GM18511 (cell line): ENCODE measurements around the gene SH2B3.
"Not testable (repeated sequence)": the region's sequence is repeated elsewhere in the genome, so short reads cannot be mapped to it uniquely, and the experiment has no call there.

Experiments used
- ATAC-seq: cut with Tn5 transposase; IDR thresholded peaks from one replicate; pipeline ENCODE4 v1.9.1; 2021; ENCODE audit warnings: mild to moderate bottlenecking, moderate library complexity; ENCODE audit not compliant: unreplicated experiment

SH2B3 gene

DNA sequence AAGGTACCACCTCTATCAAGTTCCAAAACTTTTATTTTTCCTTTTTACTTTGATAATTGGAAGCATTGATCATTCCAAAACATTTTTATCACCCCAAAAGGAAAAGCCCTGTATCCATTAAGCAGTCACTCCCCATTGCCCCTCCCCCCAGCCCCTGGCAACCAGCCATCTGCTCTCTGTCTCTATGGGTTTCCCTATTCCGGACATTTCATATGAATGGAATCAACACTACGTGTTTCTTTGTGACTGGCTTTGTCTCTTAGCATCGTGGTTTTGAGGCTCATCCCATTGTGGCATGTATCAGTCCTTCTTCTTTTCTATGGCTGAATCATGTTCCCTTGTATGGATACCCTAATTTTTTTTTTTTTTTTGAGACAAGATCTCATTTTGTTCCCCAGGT is 18.8 kb upstream of the SH2B3 start:
- no peak for ATAC-seq

DNA sequence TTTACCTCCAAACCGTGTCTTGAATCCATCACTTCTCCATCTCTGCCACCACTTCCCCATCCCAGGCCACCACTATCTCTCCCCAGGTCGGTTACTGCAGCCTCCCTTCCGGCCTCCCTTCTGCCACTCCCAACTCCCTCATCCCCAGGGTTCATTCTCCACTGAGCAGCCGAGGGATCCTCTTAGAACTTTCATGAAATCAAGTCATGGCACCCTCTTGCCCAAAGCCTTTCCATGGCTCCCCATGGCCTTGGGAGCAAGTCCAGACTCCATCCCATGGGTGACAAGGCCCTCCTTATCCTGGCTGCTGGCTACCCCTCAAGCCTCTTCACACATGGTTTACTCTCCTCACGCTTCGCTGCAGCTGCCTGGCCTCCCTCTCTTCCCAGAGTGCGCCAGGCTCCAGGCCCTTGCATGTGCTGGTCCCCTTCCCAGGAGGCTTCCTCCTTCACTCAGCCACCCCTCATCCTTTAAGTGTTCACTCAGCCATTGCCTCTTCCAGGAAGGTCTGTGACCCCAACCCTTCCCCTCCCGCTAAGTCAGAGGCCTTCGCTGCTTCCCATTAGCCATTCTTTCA is 17.9 kb upstream of the SH2B3 start:
- no peak for ATAC-seq

DNA sequence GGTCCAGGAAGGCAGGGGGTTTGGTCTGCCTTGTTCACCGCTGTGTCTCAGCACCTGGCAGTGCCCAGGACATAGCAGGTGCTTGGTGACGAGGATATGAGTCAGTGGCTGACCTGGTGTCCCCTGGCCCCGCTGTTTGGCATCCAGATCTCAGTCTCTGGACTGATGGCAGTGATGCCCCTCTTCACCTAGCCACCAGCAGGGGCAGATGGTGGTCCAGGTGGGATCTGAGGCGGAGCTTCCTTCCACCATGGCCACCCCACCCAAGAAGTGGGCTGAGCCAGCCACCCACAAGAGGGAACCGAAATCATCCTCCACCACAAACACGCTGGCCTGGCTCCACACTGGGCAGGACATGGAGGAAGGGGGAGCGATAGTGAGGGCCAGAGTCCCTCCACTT is 16.1 kb upstream of the SH2B3 start:
- ATAC-seq, result no peak

DNA sequence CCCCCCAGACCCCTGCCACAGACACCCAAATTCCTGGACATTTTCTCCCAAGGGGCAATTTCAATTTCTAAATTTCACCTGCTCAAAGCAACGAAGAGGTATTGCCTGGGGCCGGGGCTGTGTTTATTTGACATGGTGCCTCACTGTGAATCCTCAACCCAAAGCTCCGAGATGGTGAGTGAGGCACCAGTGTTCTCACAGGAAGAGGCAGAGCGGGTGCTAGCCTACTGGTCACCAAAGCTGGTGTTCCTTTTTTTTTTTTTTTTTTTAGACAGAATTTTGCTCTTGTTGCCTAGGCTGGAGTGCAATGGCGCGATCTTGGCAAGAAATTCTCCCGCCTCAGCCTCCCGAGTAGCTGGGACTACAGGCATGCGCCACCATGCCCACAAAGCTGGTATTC is 14.8 kb upstream of the SH2B3 start:
- ATAC-seq, result no peak

DNA sequence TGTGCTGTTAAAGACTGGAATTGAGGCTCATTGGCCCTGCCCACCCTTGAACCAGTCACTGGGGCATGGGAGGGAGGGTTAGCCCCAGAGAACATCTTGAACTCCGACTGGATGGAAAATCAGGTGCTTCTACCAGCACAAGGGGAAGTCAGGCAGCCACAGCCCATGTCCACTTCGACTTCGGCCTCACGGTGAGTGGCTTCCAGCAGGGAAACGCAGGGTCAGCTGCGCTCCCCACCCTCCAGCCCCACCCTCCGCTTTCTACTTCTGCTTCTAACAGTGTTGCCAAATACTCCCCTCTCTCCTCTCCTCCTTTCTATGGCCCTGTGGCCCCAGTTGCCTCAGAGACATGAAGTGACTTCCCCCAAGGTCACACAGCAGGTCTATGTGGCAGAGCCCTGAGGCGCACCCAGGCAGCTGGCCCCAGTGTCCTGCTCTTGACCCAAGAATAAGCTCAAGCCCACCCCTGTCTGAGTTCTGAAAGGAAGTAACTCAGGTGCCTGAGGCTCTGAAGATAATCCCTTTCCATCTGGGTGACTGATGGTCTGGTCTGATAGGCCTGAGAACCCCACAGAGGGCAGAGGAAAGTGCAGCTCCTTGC is 11.9 kb upstream of the SH2B3 start:
- ATAC-seq, result no peak

DNA sequence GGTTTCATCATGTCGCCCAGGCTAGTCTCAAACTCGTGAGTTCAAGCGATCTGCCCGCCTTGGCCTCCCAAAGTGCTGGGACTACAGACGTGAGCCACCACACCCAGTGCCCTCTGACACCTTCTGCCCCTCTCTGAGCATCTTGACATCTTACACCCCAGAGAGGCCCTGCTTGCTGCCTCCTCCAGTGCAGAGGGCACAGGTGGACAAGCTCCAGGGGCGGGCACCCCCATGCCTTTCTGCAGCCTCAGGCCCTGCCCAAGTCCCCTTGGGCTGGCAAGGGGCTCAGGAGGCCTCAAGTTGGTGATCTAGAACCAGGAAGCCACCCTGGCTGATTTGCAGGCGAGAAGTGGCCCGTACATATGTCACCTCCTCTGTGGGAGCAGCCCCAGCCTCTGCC is 11.2 kb upstream of the SH2B3 start:
- ATAC-seq, result no peak

DNA sequence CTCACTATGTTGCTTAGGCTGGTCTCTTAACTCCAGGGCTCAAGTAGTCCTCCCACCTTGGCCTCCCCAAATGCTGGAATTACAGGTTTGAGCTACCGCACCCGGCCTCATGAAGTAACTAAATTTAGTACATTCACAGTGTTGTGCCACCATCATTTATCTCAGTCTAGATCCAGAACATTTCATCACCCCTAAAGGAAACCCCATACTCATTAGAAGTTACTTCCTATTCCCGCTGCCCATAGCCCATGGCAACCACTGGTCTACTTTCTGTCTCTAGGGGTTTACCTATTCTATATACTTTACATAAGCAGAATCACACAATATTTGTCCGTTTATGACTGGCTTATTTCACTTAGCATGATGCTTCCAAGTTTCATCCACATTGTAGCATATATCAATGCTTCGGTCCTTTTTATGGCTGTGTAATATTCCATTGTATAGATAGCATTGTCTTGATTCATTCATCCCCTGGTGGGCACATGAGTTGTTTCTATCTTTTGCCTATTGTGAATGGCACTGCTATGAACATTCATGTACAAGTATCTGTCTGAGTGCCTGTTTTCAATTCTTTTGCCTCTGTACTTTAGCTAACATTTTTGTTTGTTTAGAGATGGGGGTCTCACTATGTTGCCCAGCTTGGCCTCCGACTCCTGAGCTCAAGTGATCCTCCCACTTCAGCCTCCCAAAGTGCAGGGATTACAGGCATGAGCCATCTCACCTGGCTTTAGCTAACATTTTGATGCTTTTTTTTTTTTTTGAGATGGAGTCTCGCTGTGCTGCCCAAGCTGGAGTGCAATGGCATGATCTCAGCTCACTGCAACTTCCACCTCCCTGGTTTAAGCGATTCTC is 10.2 kb upstream of the SH2B3 start:
- ATAC-seq, result no peak

DNA sequence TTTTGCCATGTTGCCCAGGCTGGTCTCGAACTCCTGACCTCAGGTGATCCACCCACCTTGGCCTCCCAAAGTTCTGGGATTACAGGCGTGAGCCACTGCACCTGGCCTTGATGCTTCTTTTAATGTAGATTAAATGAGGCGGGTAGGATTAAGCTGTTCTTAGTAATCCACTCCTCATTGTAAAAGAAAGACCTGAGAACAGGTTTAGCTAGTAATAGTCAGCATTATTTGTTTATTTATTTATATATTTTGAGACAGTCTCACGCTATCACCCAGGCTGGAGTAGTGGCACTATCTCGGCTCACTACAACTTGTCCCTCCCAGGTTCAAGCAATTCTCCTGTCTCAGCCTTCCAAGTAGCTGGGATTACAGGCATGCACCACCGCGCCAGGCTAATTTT is 9.5 kb upstream of the SH2B3 start:
- not testable (repeated sequence) for ATAC-seq

DNA sequence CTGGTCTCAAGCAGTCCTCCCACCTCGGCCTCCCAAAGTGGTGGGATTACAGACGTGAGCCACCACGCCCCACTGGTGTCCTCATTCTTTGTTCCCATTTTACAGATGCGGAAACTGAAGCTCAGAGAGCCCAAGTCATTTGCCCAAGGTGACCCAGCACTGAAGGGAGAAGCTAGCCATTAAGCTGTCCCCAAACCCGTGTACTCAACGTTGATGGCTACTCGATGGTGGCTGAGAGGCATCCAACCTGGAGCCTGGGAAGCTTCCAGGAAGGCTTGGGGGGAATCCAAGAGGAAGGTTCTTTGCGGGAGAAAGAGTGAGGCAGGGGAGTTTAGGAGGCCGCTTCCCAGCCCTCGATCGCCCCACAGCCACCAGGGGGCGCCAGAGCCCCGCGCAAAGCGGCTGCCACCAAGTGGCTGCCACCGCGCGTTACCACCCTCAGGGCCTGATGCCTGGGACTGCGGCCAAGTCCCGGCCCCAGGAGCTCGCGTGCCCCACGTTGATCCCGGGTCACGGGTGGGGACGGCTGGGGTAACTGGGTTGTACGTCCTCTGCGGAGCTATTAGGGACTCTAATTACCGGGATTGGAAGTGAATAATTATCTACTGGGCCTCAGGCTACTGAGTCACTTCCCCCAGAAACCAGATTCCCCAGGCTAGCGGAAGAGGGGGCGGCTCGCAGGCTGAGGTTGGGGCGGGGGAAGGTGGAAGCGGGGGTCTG is 8.8 kb upstream of the SH2B3 start:
- peak; percentile 67 for ATAC-seq

DNA sequence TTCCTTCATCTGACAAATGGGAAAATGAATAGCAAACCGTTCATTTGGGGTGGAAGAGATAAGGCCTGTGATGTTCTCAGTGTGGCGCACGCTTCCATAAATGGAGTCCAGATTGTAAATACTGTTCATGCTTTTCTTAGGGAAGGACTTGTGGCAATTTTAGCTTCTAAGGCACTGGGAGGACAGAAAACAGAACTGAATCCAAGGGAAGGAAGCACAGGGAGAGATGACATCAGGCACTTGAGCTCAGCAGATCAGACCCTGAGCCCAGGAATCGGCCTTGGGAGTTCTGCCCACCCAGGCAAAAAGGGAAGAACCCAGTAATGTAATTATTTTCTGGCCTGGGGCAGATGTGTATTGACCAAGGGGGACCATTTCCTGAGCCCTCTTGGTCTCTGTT is 7.2 kb upstream of the SH2B3 start:
- ATAC-seq, result no peak

DNA sequence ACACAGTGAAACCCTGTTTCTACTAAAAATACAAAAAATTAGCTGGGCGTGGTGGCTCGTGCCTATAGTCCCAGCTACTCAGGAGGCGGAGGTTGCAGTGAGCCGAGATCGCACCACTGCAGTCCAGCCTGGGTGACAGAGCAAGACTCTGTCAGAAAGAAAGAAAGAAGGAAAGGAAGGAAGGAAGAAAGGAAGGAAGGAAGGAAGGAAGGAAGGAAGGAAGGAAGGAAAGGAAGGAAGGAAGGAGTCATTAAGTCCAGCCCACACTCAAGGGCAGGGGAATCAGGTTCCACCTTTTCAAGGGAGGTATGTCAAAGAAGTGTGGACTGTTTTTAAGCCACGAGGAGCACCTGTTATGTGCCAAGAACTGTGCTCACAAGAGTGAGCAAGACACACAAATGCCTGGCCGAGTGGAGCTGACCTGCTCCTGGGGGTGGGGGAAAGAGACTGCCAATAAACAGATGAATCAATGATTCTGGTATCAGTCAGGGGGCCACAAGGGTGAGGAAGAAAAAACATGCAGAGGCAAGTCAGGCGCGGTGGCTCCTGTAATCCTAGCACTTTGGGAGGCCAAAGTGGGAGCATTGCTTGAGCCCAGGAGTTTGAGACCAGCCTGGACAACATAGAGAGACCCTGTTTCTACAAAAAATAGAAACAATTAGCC is 5.8 kb upstream of the SH2B3 start:
- not testable (repeated sequence) for ATAC-seq

DNA sequence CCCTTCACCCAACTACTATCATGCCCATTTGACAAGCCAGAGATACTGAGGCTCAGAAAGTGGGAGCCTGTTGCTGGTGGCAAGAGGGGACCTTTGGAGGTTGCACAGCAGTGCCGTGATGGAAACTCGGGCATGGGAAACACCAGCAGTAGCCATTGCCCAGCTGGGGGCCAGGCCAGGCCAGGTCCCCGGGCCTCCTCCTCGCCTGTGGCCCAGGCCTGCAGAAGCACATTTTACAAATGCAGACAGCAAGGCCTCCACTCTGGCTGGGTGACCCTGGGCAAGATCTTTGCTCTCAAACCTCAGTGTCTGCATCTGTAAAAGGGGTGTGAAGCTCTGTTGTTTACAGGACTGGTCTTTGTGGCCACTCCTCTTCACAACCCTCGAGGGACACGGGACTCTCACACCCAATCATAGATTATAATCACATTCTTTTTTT is 4.5 kb upstream of the SH2B3 start:
- no peak for ATAC-seq

DNA sequence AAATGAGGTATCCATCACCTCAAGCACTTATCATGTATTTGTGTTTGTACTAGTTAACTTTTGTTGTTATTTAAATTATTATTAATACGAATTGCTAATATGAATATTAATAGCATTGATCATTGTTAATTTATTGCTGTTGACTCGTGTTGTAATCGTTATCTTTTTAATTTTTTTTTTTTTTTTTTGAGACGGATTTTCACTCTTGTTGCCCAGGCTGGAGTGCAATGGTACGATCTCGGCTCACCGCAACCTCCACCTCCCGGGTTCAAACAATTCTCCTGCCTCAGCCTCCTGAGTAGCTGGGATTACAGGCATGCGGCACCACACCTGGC is 3.3 kb upstream of the SH2B3 start:
- ATAC-seq, result not testable (repeated sequence)

DNA sequence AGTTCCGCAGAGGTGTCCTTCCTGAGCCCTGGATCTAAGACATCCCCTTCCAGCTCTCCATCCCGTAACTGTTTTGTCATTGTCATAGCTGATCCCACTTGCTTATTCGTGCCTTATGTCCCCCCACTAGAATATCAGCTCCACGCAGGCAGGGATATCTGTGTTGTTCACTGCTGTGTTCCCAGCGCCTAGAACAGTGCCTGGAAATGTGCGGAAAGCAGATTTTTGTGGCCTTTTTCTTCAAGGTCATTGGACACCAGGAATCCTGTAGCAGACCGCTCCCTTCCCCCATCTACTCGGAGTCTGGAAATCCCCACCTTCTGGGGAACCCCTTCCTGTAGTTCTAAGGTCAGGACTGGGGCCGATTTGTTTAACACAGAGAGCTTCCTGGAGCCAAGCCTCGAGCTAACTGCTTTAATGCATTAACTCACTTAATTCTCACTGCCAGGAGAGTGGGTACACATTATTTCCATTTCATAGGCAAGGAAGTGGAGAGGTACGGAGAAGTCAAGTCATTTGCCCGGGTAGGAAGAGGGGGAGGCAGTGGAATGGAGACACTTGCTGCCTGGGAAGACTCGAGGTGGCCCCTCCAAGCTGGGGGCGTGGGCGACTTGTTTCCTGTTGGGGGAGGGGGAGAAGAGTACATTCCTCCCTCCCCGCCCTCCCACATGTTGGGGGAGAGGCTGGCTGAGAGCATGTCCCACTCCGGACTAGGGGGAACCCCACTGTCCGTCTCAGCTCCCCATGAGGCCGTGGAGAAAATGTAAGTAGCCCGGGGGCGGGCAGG is 1.2 kb upstream of the SH2B3 start:
- peak; percentile 4 for ATAC-seq

DNA sequence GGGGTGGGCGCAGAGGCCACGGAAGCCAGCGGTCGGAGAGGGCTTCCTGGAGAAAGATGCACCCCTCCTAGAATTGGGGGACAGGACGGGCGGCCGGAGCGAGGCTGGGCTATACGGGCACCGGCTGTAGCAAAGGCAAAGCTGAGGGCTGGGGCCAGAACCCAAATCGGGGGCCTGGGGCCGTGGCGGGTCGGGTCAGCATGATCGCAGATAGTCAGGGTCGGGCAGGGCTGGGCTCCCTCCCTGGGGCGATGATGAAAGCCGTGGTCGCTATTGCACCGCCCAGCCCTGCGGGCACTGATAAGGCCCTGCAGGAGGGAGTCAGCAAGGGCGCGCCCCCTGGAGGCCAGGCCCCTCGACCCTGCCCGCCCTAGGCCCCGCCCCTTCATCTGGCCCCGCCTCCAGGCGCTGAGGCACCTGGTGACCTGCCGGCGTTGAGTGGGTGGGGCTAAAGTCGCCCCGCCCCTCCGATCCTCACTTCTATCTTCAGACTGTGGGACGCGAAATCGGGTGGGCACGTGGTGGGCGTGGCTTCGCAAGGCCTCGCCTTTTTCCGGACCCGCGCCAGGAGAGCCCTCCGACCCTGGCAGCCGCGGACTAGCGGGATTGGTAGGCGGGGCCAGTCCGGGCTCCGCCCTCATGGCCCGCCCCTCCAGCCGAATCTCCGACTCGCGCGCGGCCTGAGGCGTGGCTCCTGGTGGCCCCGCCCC is 419 bp upstream of the SH2B3 start:
- peak; percentile 56 for ATAC-seq

DNA sequence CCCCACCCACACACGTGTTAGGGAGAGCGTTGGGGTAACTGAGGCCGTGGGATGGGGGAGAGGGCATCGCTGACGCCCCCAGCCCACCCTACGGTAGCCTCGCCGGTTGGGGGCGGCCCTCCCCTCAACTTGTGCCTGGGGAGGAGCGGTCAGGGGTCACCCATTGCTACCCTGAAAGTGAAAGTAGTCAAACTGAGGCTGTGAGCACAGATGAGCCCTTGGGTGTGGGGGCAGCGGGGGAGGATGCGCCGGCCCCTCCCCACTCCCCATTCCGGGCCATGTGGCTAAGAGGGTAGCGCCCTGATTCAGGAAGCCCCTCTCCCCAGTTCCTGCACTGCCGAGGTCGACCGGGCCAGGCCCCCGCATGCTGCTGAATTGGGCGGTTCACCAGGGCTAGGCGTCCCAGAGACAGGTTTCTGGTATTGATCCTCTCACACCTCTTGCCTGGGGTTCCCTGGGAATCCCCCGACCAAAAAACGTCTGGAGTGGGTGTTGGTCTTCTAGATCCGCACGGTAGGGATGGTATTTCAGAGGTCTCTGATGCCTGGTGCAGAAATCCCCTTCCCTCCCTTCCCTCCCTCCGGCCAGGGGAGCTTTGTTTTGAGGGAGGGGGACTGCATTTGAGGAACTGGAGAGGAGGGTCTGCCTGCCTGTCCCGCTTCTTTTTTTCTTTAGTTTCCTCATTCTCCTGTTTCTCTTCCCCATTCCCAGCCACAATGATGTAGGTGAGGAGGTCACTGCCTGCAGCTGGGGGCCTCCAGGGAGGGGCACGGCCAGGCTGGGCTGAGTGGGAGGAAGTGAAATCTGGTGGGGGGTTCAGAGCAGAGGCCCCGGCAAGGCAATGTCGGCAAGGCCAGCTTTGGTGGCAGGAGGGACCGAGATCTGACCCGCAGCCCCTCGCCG is 1.0 kb downstream of the SH2B3 start:
- ATAC-seq, result no peak

DNA sequence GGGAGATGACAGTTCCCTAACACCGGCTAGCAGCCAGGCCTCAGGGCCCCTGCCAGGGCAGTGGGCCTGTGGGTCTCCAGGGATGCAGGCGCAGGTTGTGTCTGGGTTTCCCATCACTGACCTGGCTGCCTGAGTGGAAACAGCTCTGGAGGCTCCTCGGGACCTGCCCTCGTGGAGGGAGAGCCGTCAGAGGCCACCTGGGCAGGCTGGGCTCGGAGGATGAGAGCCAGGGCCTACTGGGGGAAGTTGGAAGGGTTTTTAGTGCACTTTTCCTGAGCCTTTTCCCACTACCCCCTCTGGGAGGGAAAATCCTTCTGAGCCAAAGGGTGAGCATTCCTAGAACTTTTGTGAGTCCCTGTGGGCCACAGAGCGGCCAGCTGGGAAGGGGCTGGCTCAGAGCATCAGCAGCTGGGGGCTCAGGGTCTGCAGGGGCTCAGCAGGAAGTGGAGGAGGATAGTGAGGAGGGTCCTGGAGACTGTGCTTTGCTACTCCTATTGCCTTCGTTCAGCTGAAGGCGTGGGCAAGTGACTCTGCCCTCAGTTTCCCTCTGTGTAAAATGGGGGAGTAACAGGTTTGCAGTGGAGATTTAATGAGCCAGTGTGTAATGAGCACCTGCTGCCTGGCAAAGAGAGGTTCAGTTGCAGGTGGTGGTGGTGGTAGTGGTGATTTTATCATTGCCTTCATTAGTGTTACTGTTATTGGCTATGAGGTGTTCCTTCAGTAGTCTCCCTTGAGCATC is 1.8 kb downstream of the SH2B3 start:
- no peak for ATAC-seq

DNA sequence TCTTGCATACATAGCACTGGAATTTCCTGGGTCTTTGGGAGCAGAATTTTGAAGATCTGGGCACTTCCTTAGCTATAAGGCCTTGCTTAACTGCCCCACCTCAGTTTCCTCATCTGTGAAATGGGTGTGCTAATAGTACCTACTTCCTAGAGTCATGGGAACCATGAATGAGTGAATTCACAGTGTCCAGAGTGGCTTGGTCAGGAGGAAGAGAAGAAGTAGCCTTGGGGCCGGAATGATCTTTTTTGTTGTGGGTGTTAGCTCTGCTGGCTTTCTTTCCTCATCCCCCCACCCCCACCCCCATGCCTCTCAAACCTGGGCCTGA is 2.4 kb downstream of the SH2B3 start:
- no peak for ATAC-seq
